Right atrium auricular region (tissue), 2 donors: Measurements from ENCODE around the gene BRPF3. TPM values are rescaled to one million over a fixed set of nuclear protein-coding genes. Genes with fewer than 3 reads are reported as not detected.

Source experiments
- DNase-seq: peaks from one replicate; pipeline ENCODE4 v3.0.0-alpha.2; 2019; ENCODE audit warnings: low spot score
- H3K27ac ChIP-seq, 2 donors: fragments of 200-600 bp; sonication (generic); 1 replicate in 1 of 2; 2 replicates in 1 of 2; pipeline ENCODE4 v1.5.1; 2016 to 2019
- H3K27me3 ChIP-seq, 2 donors: fragments of 200-600 bp; sonication (generic); one replicate each; pipeline versions ENCODE4 v1.5.1 to v1.6.0; 2017 to 2019
- H3K36me3 ChIP-seq: fragments of 200-600 bp; sonication (generic); one replicate; pipeline ENCODE4 v1.5.1; 2016
- H3K4me1 ChIP-seq, 2 donors: fragments of 200-600 bp; sonication (generic); one replicate each; pipeline versions ENCODE4 v1.5.1 to v1.6.0; 2017 to 2019
- H3K4me3 ChIP-seq, 2 donors: fragments of 200-600 bp; sonication (generic); 1 replicate in 1 of 2; 2 replicates in 1 of 2; pipeline ENCODE4 v1.5.1; 2017 to 2019; ENCODE audit warnings: mild to moderate bottlenecking in 1 of 2, moderate library complexity in 1 of 2
- H3K9me3 ChIP-seq, 2 donors: fragments of 200-600 bp; sonication (generic); one replicate each; pipeline ENCODE4 v1.5.1; 2019
- total RNA-seq, 2 donors: library from RNA; depleted of rRNA; stranded (reverse); fragments of >200 nt; gene quantifications; one replicate each; pipeline ENCODE4 v1.1.0, GENCODE V29; 2016
- TF ChIP-seq, protein P1 (sequence below), 2 donors: fragments of 200-600 bp; sonication (generic); IDR thresholded peaks; one replicate each; pipeline ENCODE4 v1.5.1; 2019; ENCODE audit warnings: antibody characterized with exemption in 2 of 2

The BRPF3 gene
- total RNA-seq, 2 donors from 2014 or later: 17.5 to 23.4 TPM

DNA sequence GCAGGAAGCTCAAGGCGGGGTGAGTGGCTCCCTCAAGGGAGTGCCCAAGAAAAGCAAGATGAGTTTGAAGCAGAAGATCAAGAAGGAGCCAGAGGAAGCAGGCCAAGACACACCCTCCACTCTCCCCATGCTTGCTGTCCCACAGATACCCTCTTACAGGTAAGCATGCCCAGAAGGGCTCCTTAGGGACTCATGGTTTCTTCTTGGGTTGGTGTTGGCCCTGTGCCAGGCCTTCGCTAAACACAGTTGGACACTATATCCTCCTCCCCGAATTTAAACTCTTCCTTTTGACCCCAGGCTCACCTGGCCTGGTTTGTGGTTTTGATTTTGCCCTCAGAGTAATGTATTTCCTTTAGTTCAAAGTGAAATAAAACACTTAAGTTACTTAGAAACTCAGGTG lies 5.1 kb downstream of the BRPF3 start:
- no peak overlapping the region for H3K27ac ChIP-seq
- TF ChIP-seq, protein P1, sequence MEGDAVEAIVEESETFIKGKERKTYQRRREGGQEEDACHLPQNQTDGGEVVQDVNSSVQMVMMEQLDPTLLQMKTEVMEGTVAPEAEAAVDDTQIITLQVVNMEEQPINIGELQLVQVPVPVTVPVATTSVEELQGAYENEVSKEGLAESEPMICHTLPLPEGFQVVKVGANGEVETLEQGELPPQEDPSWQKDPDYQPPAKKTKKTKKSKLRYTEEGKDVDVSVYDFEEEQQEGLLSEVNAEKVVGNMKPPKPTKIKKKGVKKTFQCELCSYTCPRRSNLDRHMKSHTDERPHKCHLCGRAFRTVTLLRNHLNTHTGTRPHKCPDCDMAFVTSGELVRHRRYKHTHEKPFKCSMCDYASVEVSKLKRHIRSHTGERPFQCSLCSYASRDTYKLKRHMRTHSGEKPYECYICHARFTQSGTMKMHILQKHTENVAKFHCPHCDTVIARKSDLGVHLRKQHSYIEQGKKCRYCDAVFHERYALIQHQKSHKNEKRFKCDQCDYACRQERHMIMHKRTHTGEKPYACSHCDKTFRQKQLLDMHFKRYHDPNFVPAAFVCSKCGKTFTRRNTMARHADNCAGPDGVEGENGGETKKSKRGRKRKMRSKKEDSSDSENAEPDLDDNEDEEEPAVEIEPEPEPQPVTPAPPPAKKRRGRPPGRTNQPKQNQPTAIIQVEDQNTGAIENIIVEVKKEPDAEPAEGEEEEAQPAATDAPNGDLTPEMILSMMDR (IDR thresholded peaks at IDR 0.05): no peak
- H3K27me3 ChIP-seq: no peaks in the 10 kb centered on the region
- H3K9me3 ChIP-seq: no peaks in the 10 kb centered on the region
- peaks cover 0 to 23% of the 10 kb centered on the region in 2 donors for H3K4me1 ChIP-seq
- H3K36me3 ChIP-seq: peaks cover 50% of the 10 kb centered on the region
- no peak for DNase-seq
- H3K4me3 ChIP-seq: no peak overlapping the region

DNA sequence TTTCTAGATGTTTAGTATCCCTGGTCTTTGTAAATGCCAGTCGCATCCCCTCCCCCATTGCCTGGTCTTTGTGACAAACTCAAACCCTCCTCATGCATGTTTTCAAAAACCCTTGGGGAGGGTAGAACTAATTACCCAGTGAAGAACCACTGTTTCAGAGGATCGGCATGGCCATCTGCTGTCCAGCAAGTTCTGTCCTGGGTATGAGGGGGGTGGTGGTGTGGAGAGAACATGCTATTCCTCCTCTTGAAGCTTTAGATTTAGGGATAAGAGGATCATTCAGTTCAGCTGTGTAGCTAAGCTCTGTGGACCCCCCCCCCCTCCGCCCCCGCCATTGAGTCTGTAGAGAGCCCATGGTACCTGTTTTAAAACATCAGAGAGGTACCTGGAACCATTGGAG lies 5.6 kb downstream of the BRPF3 start:
- H3K9me3 ChIP-seq: no peaks in the 10 kb centered on the region
- peaks cover 0 to 23% of the 10 kb centered on the region in 2 donors for H3K4me1 ChIP-seq
- TF ChIP-seq, protein P1 (IDR thresholded peaks at IDR 0.05): no peak
- H3K36me3 ChIP-seq: peaks cover 55% of the 10 kb centered on the region
- no peak overlapping the region for H3K27ac ChIP-seq
- DNase-seq: no peak
- no peak overlapping the region for H3K4me3 ChIP-seq
- no peaks in the 10 kb centered on the region for H3K27me3 ChIP-seq

DNA sequence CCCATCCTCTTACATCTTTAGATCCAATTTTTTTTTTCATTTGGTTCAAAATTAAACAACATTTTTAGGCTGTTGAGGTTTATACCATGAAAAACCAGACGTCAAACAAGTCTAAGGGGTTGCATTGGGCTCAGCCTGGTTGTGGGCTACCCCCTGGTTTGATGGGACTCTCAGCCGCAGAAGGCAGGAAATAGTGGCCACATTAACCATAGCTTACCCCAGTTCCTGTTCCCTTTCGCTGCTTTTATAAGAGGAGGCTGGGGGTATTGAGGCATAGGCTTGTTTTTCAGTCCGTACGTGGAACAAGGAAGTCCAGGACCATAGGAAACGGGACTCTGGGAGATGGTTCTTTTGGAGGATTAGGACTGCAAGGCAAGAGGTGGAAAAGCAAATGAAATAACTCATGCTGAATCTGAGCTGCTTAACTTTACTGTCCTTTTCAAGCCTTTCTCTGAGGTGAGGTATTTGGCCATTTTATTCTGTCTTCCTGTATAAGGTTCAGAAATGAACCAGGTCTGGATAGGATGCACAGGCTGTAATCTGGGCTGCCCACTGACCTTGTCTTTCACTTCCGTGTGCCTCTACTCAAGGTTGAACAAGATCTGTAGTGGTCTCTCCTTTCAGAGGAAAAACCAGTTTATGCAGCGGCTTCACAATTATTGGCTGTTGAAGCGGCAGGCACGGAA lies 7.7 kb downstream of the BRPF3 start:
- H3K9me3 ChIP-seq: no peaks in the 10 kb centered on the region
- no peaks in the 10 kb centered on the region for H3K27me3 ChIP-seq
- H3K4me3 ChIP-seq: no peak overlapping the region
- DNase-seq: no peak
- TF ChIP-seq, protein P1 (IDR thresholded peaks at IDR 0.05): no peak
- peaks cover 0 to 9% of the 10 kb centered on the region in 2 donors for H3K4me1 ChIP-seq
- H3K27ac ChIP-seq: no peak overlapping the region
- peaks cover 76% of the 10 kb centered on the region for H3K36me3 ChIP-seq

- no peaks in the 10 kb centered on the region for H3K9me3 ChIP-seq
- DNase-seq: no peak
- H3K36me3 ChIP-seq: peaks cover 90% of the 10 kb centered on the region
- H3K27ac ChIP-seq: no peak overlapping the region
- H3K4me1 ChIP-seq: peaks cover 0 to 9% of the 10 kb centered on the region in 2 donors
- no peak overlapping the region for H3K4me3 ChIP-seq
- H3K27me3 ChIP-seq: no peaks in the 10 kb centered on the region
- TF ChIP-seq, protein P1 (IDR thresholded peaks at IDR 0.05): no peak
Observed at GRCh38 chr6:36207155-36207554, 10.6 kb downstream of the BRPF3 start.

GRCh38 chr6:36209606-36210005 lies 13.1 kb downstream of the BRPF3 start:
- Histone ChIP-seq H3K4me1 (no peaks in the 10 kb centered on the region), H3K4me3 (no peak overlapping the region), H3K9me3 (no peaks in the 10 kb centered on the region), H3K27ac (no peak overlapping the region), H3K36me3 (peaks cover 92% of the 10 kb centered on the region), H3K27me3 (no peaks in the 10 kb centered on the region)
- DNase-seq: no peak
- TF ChIP-seq, protein P1 (IDR thresholded peaks at IDR 0.05): no peak

- TF ChIP-seq, protein P1 (IDR thresholded peaks at IDR 0.05): no peak
- DNase-seq: no peak
- no peak overlapping the region for H3K4me3 ChIP-seq
- no peaks in the 10 kb centered on the region for H3K4me1 ChIP-seq
- no peaks in the 10 kb centered on the region for H3K9me3 ChIP-seq
- no peak overlapping the region for H3K27ac ChIP-seq
- no peaks in the 10 kb centered on the region for H3K27me3 ChIP-seq
- peaks cover 91% of the 10 kb centered on the region for H3K36me3 ChIP-seq
Observed at GRCh38 chr6:36210182-36210581, 13.6 kb downstream of the BRPF3 start.
